Activated T-cell treated with anti-CD3 and anti-CD28 coated beads for 1 hour (primary cell): Measurements from ENCODE around the gene GLI1.
"Not testable (repeated sequence)": the region's sequence is repeated elsewhere in the genome, so short reads cannot be mapped to it uniquely, and the experiment has no call there.

Source experiments
- DNase-seq: peaks from one replicate; pipeline ENCODE4 v3.0.0-alpha.2; 2020; ENCODE audit warnings: low read depth

Gene GLI1

GRCh38 chr12:57459750-57460467, at the start of gene GLI1:
TSS of gene GLI1 (plus strand) at chr12:57459785. CDS start at chr12:57463692, 3,907 bp downstream.
- DNase-seq, result peak; percentile 53

- DNase-seq, result no peak
Observed at GRCh38 chr12:57410534-57410933, 49.1 kb upstream of the GLI1 start.

DNA sequence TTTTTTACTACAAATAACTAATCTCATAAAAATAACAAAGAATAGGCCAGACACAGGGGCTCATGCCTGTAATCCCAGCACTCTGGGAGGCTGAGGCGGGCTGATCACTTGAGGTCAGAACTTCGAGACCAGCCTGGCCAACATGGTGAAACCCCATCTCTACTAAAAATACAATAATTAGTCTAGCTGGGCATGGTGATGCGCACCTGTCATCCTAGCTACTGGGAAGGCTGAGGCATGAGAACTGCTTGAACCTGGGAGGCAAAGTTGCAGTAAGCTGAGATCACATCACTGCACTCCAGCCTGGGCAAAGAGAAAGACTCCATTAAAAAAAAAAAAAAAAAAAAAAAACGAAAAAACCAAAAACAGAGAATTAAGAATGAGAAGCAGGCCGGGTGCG, 45.4 kb upstream of the GLI1 start:
- not testable (repeated sequence) for DNase-seq

DNA sequence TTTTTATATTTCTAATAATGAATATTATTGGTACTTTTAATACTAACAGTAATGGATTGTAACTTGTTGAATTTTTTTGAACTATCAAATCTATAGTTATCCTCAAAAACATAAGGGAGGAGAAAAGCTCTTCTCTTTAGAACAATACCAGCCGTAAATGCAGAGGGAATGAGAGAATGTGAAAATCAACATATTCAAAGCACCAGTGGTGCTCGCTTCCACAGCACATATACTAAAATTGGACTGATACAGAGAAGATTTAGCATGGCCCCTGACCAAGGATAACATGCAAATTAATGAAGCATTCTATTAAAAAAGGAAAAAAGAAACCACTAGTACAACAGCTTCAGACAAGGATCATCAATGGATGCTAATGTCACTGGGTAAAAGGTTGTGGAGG, 44.5 kb upstream of the GLI1 start:
- no peak for DNase-seq

DNA sequence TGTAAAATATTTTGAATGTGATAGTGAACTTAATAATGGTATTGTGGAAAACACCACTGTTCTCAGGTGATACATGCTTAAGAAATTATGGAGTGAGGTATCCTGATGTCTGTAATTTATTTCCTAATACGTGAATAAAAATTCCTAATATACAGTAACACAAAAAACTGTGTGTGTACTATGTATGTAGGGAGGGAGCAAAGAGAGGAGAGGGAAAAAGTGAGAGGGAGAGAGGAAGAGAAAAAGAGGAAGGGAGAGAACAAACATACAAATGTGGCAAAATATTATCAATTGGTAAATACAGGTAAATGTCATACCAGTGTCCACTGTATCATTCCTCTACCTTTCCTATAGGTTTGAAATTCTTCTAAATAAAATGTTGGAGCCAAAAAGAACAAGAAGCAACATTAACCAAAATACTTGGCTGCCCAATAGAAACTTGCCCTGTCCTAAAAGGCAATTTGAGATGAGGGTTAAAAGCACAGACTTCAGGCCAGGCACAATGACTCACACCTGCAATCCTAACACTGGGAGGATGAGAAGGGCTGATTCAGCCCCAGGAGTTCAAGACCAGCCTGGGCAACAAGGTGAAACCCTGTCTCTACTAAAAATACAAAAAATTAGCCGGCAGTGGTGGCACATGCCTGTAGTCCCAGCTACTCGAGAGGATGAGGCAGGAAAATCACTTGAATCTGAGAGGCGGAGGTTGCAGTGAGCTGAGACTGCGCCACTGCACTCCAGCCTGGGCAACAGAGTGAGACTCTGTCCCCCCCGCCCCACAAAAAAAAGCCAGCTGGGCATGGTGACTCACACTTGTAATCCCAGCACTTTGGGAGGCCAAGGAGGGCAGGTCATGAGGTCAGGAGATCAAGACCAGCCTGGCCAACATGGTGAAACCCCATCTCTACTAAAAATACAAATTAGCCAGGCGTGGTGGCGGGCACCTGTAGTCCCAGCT, 43.3 kb upstream of the GLI1 start:
- no peak for DNase-seq

DNA sequence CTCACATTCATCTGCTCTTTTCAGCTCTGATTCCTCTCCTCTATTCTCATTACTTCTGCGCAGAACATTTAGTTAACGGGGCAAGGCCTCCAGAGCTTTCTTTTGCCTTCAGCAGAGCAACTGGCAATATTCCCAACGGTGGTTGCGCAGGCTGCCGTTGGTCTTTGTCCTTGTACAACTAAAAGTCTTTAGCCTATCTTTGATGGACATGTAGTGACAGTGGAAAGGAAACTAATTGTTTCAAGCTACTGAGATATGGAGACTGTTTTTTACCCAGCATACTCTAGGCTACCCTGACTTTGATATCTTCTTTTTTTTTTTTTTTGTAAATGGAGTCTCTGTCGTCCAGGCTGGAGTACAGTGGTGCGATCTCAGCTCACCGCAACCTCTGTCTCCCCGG, 41.3 kb upstream of the GLI1 start:
- DNase-seq, result no peak

DNA sequence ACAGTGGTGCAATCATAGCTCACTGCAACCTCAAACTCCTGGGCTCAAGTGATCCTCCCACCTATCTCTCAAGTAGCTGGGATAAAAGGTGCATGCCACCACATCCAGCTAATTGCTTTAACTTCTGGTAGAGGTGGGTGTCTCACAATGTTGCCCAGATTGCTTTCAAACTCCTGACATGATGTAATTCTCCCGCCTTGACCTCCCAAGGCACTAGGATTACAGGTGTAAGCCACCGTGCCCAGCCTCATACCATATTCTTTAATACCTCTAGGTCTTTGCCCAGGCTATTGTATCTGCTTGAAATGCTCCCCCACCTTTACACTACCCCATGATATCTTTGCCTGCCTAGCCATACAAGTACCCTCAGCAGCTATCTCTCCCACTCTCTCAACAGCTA, 40.1 kb upstream of the GLI1 start:
- DNase-seq, result no peak

GRCh38 chr12:57420482-57420881, 39.1 kb upstream of the GLI1 start:
- DNase-seq, result no peak

GRCh38 chr12:57426948-57427347, 32.6 kb upstream of the GLI1 start:
- DNase-seq, result not testable (repeated sequence)

GRCh38 chr12:57428965-57429364, 30.6 kb upstream of the GLI1 start:
- DNase-seq, result no peak

DNA sequence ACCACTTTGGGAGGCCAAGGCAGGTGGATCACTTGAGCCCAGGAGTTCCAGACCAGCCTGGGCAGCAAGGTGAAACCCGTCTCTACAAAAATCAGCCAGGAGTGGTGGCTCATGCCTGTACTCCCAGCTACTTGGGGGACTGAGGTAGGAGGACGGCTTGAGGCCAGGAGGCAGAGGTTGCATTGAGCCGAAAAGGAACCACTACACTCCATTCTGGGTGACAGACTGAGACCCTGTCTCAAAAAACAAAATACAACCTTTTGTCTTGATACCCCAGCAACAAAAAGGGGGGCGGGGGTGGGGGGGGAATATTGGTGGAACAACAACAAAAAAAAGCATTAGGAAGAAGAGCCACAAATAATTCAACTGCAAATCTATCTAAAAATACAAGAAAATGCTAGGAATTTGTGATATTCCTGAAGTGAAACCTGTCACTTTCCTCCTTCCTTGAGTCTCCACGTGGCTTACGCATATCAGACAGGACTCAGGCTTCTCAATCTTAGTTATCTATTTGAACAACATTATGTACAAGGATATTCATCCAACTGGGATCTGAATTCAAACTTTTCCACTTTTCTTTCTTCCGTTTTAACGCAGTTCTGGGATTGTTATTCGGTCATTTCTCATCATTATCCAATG, 30.0 kb upstream of the GLI1 start:
- no peak for DNase-seq

GRCh38 chr12:57430112-57430930, 29.3 kb upstream of the GLI1 start:
- DNase-seq, result peak; percentile 33

- peak; percentile 89 for DNase-seq
Observed at GRCh38 chr12:57430931-57431566, 28.5 kb upstream of the GLI1 start, which contains the start of gene R3HDM2. TSS of gene R3HDM2 (minus strand) at chr12:57431043. CDS start at chr12:57310428, 120,615 bp downstream.

DNA sequence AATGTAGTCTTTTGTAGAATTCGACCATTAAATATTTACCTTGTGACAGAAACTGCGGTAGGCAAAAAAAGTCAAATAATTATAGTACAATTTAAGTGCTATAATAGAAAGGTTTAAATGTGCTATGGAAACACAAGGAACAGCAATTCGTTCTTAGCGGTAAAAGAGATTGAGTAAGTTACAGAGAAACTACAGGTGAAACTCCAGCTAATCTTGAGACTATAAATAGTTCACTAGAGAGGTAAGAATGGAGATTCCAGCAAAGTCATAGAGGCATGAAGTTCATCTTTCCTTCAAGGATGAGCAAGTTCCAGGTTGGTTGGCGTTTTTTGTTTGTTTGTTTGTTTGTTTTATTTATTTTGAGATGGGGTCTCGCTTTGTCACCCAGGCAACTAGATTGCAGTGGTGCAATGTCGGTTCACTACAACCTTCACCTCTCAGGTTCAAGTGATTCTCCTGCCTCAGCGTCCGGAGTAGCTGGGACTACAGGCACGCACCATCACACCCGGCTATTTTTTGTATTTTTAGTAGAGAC, 27.9 kb upstream of the GLI1 start:
- DNase-seq, result no peak

DNA sequence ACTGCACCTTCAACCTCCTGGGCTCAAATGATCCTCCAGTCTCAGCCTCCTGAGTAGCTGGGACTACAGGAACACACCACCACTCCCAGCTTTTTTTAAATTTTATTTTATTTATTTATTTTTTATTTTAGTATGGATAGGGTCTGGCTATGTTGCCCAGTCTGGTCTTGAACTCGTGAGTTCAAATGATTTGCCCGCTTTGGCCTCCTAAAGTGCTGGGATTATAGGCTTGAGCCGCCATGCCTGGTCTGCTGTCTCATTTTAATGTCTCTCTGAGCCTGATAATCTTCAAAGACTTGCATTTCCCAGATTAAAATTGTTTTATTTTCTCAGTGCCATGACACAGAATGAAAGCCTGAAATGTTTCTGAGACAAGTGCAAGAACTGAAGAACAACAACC, 26.2 kb upstream of the GLI1 start:
- no peak for DNase-seq

GRCh38 chr12:57434517-57435223, 24.9 kb upstream of the GLI1 start, which contains the start of gene INHBC:
TSS of gene INHBC (plus strand) at chr12:57434784. CDS start at chr12:57434887, 103 bp downstream.
- no peak for DNase-seq

DNA sequence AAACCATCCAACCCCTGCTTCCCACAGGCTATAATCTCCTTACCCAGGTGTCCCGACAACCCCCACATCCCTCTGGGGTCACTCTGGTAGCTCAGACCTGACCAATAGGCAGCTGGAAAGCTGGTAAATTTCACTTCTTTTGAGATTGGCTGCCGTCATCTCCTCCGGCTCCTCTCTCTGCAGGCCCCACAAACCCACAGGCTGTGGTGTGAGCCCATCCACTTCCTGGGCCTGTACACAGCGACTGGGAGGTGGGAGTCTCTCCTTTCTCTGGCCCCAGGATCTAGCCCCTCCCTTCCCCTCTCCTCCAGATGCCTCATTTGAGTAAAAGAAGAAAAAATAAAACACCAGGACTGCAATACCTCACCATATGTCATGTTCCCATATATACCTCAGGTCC, 24.3 kb upstream of the GLI1 start:
- DNase-seq, result no peak

DNA sequence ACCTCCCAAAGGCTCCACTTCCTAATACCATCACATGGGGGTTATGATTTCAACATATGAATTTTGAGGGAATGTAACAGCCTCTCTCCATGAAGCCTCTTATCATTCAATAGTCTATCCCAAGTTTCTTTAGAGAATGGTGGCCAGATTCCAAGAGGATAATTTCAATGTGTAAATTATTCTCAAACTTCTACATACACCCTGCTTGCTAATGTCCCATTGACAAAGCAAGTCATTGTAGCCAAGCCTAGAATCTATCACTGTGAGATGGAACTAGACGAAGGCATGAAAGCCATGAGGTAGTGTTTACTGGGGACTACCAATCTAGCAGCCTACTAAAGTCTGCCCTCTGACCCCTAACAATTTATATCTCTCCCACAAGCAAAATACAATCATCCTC, 21.2 kb upstream of the GLI1 start:
- no peak for DNase-seq

- DNase-seq, result no peak
Observed at GRCh38 chr12:57439762-57440266, 19.8 kb upstream of the GLI1 start.

DNA sequence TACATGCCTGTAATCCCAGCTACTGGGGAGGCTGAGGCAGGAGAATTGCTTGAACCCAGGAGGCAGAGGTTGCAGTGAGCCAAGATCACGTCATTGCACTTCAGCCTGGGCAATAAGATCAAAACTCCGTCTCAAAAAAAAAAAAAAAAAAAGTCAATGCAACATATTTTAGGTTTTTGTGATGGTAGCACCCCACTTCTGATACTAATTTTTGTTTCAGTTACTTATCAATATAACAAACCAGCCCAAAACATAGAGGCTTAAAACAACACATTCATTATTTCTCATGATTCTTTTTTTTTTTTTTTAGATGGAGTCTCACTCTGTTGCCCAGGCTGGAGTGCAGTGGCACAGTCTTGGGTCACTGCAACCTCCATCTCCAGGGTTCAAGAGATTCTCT, 18.2 kb upstream of the GLI1 start:
- not testable (repeated sequence) for DNase-seq
